ENCODE data around the gene DNAJC27.

The DNAJC27 gene

DNA sequence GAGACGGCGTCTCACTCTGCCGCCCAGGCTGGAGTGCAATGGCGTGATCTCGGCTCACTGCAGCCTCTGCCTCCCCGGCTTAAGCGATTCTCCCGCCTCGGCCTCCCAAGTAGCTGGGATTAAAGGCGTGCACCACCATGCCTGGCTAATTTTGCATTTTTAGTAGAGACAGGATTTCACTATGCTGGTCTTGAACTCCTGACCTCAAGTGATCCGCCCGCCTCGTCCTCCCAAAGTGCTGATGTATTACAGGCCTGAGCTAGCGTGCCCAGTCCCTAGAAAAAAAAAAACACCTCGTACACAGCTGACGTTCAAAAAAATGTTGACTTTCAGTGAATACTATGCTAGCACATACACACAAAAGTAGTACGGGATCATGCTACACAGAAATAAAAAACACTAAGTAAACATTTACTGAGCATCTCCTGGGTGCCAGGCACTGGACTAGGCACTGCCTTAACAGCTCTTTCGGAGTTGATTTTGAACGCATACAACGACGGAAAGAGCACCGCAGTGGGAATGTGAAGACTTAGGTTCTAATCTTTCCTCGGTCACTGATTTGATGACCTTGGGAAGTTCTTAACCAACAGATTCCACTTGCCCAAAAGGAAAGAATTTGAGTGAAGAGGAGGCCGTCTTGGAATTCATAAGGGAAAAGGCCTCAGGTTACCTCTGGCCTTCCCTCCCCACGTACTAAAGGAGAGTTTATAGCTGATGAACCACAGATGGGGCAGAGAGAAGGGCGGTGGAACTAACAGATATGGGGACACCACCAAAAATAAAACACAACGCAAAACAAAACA is 1.1 kb downstream of the DNAJC27 start:
- DNase-seq (ENCODE audit: low read depth in 2 of 2), result no peak

DNA sequence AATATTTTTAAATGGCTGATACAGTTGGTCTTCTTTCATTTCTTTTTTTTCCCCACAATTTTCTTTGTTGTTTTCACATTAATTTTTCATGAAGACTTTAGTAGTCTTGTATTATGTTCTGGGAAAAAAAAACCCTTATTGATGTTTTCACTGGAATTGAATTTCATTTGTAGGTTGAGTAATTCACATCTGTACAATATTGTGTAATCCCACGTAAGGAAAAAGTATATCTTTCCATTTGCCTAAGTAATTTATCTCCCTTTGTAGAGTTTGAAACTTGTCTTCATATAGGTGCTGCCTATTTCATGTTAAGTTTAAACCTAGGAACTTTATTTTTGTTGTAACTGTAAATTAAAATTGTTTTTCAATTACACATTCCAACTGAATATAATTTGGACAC is 2.0 kb downstream of the DNAJC27 start:
- no peak for DNase-seq (ENCODE audit: low read depth in 2 of 2)

DNA sequence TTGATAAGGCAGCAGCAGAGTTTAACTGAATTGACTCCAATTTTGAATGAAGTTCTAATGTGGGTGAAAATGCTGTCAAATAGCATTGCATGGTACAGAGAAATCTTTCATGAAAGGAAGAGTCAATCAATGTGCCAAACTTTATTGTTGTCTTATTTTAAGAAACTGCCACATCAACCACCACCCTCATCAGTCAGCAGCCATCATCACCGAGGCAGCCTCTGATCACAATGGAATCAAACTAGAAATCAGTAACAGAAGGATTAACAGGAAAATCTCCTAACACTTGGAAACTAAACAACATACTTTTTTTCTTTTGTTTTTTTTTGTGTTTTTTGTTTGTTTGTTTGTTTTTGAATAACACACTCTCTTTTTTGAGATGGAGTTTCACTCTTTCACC is 9.9 kb downstream of the DNAJC27 start:
- no peak for DNase-seq (ENCODE audit: low read depth in 2 of 2)

- no peak for DNase-seq (ENCODE audit: low read depth in 2 of 2)
Observed at GRCh38 chr2:24959761-24960160, 12.0 kb downstream of the DNAJC27 start.

DNA sequence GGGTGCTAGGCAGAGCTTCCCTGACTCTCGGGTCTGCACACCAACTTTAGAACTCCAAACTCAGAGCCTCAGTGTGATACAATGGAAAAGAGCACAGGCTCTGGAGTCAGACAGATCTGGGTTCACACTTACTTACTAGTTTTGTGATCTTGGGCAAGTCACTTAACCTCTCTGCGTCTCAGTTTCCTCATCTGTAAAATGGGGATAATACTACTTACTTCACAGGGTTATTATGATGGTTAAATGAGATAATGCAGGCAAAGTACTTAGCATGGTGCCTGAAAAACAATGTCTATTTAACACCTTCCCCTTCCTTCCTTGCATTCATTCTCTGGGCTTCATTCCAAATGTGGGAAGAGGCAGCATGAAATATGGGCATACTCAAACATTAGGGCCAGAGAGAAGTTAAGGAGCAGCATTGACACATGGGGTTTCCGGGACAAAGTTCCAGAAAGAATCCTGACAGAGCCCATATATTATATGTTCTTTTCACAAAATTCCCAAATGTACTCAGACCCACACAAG is 13.3 kb downstream of the DNAJC27 start:
- no peak for DNase-seq (ENCODE audit: low read depth in 2 of 2)

- no peak for DNase-seq (ENCODE audit: low read depth in 2 of 2)
Observed at GRCh38 chr2:24957976-24958375, 13.8 kb downstream of the DNAJC27 start.

DNA sequence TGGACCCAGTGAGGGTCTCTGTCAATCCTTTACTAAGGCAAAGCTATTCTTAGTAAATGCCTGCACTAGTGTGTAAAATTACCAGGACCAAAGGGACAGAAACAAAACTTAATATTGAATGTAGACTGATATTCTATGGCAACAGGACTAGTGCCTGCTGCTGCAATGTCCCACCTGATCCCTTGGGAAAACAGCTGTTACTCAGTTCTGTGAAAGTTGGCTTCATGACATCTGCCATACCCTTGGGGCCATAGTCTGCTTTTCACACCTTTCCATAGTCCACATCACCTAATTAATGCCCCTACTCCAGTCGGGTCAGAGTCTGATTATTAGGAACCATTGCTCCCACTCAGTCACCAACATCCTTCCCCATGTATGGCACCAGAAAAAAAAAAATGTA is 14.5 kb downstream of the DNAJC27 start:
- DNase-seq (ENCODE audit: low read depth in 2 of 2), result no peak

- no peak for DNase-seq (ENCODE audit: low read depth in 2 of 2)
Observed at GRCh38 chr2:24955921-24956320, 15.8 kb downstream of the DNAJC27 start.

DNA sequence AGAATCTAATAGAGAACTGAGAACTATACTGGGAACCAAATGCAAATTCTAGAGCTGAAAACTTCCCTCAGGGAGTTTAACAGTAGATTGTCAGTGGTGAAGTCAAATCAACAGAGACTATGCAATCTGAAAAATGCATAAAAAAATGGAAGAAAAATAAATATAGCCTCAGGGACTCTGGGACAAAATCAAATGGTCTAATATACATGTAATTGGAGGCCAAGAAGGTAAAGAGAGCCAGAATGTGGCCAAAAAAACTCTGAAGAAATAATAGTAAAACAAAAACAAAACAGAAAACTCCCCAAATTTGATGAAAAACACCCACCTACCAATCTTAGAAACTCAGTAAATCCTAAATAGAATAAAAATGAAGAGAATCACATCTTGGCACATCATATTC is 16.5 kb downstream of the DNAJC27 start:
- no peak for DNase-seq (ENCODE audit: low read depth in 2 of 2)

DNA sequence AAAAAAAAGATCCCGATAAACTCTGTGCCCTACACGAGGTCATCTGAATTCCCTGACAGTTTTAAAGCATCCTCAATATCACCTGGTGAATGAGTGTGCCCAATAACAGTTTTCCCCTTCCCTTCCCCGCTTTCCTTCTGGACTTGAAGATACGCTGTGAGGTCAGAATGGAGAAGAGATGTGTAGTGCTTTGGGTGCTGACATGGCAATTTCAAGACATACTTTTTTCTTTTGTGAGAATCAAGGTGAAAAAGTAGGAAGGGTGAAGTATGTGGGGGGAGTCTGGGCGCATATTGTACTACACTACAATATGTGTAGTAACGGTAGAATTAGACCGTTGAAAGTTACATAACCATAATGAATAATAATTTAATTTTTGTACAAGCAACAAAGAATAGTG is 21.7 kb downstream of the DNAJC27 start:
- DNase-seq (ENCODE audit: low read depth in 2 of 2), result no peak

- DNase-seq (ENCODE audit: low read depth in 2 of 2), result no peak
Observed at GRCh38 chr2:24948506-24948905, 23.2 kb downstream of the DNAJC27 start.

DNA sequence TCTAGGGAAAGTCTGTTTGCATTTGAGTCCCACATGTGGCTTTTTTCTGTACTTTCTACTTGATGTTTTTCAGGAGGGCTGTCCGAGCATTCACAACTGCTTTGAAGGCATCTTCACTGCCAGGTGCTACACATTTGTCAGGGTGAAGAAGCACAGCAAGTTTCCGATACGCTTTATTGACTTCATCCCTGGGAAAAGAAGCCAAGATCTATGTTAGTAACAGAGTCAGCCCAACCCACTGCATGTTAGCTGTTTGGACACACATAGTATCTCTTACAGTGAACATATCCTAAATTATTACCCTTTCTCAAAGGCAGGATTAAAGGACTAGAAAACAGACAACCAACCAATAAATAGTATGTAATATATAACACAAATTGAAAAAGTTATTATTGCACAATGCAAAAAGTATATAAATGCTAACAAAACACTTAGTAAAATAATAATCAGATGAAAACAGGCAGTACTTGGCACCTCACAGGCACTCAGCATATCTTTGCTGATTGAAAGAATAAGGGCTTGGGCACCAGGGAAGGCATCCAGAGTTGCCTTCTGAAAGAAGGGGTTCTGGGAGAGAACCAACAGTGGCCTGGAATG is 24.1 kb downstream of the DNAJC27 start:
- no peak for DNase-seq (ENCODE audit: low read depth in 2 of 2)

DNA sequence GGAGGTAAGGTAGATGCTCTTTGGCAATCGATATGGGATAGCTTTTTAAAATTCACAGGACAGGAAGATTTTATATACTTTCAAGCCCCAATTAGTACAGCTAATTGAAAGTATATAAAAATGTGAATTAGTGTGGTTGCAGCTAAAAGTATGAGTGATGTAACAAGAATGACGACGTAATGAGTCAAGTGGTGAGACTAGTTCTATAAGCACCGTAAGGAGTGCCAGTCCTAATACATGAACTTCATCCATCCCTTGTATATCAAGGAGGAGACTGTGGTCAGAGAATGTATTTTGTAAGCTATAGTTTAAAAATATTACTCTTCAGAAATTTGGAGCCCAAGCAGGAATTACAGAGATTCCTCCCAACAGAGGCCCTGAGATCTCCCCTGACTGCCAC is 25.8 kb downstream of the DNAJC27 start:
- no peak for DNase-seq (ENCODE audit: low read depth in 2 of 2)

DNA sequence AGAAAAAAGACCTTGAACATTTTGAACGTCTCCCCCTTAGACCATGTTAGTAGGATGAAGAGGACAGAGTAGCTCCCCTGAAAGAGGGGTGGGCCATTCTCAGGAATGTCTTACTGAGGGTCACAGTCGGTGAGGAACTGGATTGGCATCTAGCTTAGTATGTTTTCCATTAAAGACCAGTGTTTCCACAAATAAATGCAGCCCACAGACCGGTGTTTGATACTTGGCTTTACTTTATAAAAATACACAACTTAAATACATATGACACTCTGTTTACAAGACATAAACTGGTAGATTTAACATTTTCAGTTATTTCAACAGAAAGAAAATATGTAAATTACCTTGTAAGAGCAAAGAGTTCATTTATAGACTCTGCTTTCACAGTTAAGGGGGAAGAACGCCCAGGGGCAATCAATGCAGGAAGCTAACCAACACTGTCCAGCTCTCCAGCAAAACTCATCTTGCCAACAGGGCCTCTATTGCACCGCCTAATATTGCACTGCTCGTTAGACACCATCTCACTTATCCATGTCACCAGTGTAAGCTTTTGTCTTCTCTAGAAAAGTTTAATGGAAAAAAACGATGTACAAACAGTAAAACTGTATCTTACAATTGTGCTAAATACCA is 28.2 kb downstream of the DNAJC27 start:
- DNase-seq (ENCODE audit: low read depth in 2 of 2), result no peak

GRCh38 chr2:24939353-24939752 is 32.4 kb downstream of the DNAJC27 start:
- no peak for DNase-seq (ENCODE audit: low read depth in 2 of 2)

DNA sequence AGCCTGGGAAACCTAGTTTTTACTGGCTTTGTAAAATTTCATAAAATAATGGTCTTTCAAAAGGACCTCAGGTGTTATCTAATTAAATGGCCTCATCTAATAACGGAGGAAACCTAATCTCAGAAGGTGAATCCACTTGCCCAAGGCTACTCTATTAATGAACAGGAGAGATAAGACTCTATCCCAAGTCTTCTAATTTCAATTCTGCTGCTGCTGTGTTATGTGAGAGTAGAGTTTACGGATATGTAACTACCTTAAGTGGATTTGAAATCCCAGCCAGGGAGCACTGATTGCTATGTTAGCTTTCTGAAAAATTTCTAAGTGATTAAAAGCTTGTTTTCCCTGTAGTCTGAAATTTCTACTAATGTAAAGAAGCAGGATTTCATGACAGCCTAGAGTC is 34.5 kb downstream of the DNAJC27 start:
- DNase-seq (ENCODE audit: low read depth in 2 of 2), result no peak

DNA sequence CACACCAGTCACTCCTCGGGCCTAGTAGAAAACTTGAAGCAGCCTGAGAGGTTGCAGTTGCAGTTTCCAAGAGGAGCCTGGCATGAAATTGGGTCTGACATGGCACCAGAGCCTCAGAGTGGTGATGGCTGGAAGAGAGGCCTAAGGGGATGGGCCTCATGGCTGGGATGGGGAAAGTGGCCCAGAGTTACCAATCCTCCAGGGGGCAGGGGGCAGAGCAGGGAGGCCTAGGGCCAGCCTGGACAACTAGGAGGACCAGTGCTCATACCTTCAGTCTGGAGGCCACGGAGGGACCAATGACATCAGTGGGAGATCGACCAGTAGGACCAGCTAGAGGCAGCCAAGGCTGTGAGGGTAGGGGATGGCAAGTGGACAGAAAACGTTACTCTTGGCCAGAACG is 36.6 kb downstream of the DNAJC27 start:
- DNase-seq (ENCODE audit: low read depth in 2 of 2), result no peak

GRCh38 chr2:24932715-24933114 is 39.0 kb downstream of the DNAJC27 start:
- DNase-seq (ENCODE audit: low read depth in 2 of 2), result no peak

GRCh38 chr2:24930768-24931167 is 41.0 kb downstream of the DNAJC27 start:
- no peak for DNase-seq (ENCODE audit: low read depth in 2 of 2)

DNA sequence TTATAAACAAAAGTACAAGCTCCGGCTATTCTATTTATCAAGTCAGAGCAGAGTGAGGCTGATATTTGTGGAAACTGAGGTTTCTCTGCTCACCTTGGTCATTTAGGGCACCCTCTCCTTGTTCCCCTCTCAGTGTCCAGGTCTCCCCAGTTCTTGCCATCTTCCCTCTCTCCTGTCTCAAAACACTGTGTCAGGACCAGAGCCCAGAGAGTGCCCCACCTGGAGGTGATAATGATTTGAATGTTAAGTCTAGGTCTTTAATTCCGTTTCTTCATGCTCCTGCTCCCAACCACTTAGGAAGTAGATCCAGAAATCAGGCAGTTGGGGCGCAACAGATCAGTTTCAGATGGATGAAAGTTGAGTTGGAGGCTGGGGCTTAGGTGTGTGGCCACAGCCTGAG is 42.5 kb downstream of the DNAJC27 start:
- DNase-seq (ENCODE audit: low read depth in 2 of 2), result no peak

DNA sequence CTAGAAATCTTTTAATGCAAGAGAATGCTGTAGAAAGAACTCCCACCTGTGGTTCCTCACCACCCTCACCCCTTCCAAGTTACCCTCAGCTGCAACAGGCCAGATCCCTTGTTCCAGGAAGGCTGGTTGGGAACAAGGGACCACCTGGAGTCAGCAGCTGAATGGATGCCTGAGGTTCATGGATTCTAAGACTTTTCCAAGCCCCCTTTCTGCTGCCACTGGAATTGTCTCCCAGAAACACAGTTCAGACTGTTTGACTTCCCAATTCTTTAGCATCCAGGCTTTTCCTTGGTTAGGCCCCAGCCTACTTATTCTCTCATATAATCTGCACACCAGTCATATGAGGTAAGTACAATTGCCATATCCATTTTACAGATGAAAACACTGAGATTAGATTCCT is 43.7 kb downstream of the DNAJC27 start:
- DNase-seq (ENCODE audit: low read depth in 2 of 2), result no peak

- no peak for DNase-seq (ENCODE audit: low read depth in 2 of 2)
Observed at GRCh38 chr2:24926602-24927252, 45.0 kb downstream of the DNAJC27 start.

- no peak for DNase-seq (ENCODE audit: low read depth in 2 of 2)
Observed at GRCh38 chr2:24926220-24926601, 45.5 kb downstream of the DNAJC27 start.

All from fibroblast of skin of left quadriceps (primary cell).